OCI-LY7 (cell line): ENCODE results near the gene SERPINA3. TPM values are rescaled to one million over a fixed set of nuclear protein-coding genes. Genes with fewer than 3 reads are reported as not detected.

Source experiments
- BruUV-seq: library from RNA; stranded (reverse); fragments of 400-500 nt; replicated peaks from 2 replicates; lab custom pipeline; 2021; lab: Mats Ljungman, UMichigan
- CTCF ChIA-PET: fragments of 300-600 bp; sonication (Branson Sonifier 250); formaldehyde crosslinking; loops from one replicate; lab custom pipeline; 2022; ENCODE audit warnings: antibody characterized with exemption; ENCODE audit not compliant: unreplicated experiment; lab: Charles Lee
- POLR2A ChIA-PET: fragments of 300-600 bp; sonication (Branson Sonifier 250); formaldehyde crosslinking; loops from one replicate; lab custom pipeline; 2022; ENCODE audit warnings: antibody characterized with exemption; lab: Charles Lee
- DNase-seq: peaks from one replicate; pipeline ENCODE4 v3.0.0-alpha.2; 2015; ENCODE audit warnings: low spot score
- H2AFZ ChIP-seq: fragments of 200-600 bp; sonication (generic), shearing (Covaris generic); 2 replicates; pipeline ENCODE4 v1.6.1; 2014; ENCODE audit warnings: mild to moderate bottlenecking, antibody characterized with exemption, low read length, moderate library complexity
- H3K27ac ChIP-seq: fragments of 200-600 bp; sonication (generic); 2 replicates; pipeline ENCODE4 v1.5.1; 2014; ENCODE audit warnings: mixed run types, low read depth, mild to moderate bottlenecking, moderate library complexity, low read length, inconsistent platforms; ENCODE audit not compliant: poor library complexity, severe bottlenecking
- H3K36me3 ChIP-seq: fragments of 200-600 bp; sonication (generic); 2 replicates; pipeline ENCODE4 v1.6.1; 2014; ENCODE audit warnings: mild to moderate bottlenecking, antibody characterized with exemption, low read length, moderate library complexity, mixed read lengths; ENCODE audit not compliant: insufficient read depth
- H3K4me1 ChIP-seq: fragments of 200-600 bp; sonication (generic); 2 replicates; pipeline ENCODE4 v1.5.1; 2014; ENCODE audit warnings: mild to moderate bottlenecking, low read length; ENCODE audit not compliant: insufficient read depth, poor library complexity, severe bottlenecking
- H3K4me2 ChIP-seq: fragments of 200-600 bp; sonication (generic); 2 replicates; pipeline ENCODE4 v1.6.1; 2014; ENCODE audit warnings: mild to moderate bottlenecking, low read length
- H3K4me3 ChIP-seq: fragments of 200-600 bp; sonication (generic); 2 replicates; pipeline ENCODE4 v1.5.1; 2014; ENCODE audit warnings: mild to moderate bottlenecking, low read depth, low read length; ENCODE audit not compliant: poor library complexity, severe bottlenecking
- H3K79me2 ChIP-seq: fragments of 200-600 bp; sonication (generic); 2 replicates; pipeline ENCODE4 v1.6.1; 2016; ENCODE audit warnings: low read depth, mild to moderate bottlenecking, low read length, moderate library complexity, mixed read lengths; ENCODE audit not compliant: insufficient read depth
- H3K9me2 ChIP-seq: fragments of 200-600 bp; sonication (generic); 2 replicates; pipeline ENCODE4 v1.6.1; 2016; ENCODE audit warnings: mild to moderate bottlenecking, low read length, mixed read lengths; ENCODE audit not compliant: insufficient read depth
- H3K9me3 ChIP-seq: fragments of 200-600 bp; sonication (generic); 2 replicates; pipeline ENCODE4 v1.6.1; 2014; ENCODE audit warnings: mild to moderate bottlenecking, mixed run types, low read length, mixed read lengths
- H4K20me1 ChIP-seq: fragments of 200-600 bp; sonication (generic); 2 replicates; pipeline ENCODE4 v1.6.1; 2014; ENCODE audit warnings: mild to moderate bottlenecking, antibody characterized with exemption, low read length, moderate library complexity, mixed read lengths; ENCODE audit not compliant: insufficient read depth
- EZH2phosphoT487 ChIP-seq: fragments of 200-600 bp; sonication (generic); IDR thresholded peaks from 2 replicates; pipeline ENCODE4 v1.6.1; 2018; ENCODE audit warnings: low read depth, borderline replicate concordance, mild to moderate bottlenecking, mixed run types, antibody characterized with exemption, low read length, moderate library complexity, mixed read lengths
- intact Hi-C: fragments of 100-400 bp; cut with micrococcal nuclease; formaldehyde crosslinking; loops from one replicate; pipeline ENCODE4 v1.10.0; 2022; ENCODE audit not compliant: unreplicated experiment
- total RNA-seq, 2 experiments: library from RNA; depleted of rRNA in 1 of 2; stranded (reverse); fragments of >200 nt in 1 of 2; shearing (Covaris generic) in 1 of 2; gene quantifications; 2 replicates each; pipeline ENCODE4 v1.2.3, GENCODE V29; 2014 to 2022
- TF ChIP-seq, protein P1 (sequence below): fragments of 200-600 bp; sonication (generic); conservative IDR thresholded peaks from 2 replicates; pipeline ENCODE4 v1.5.1; 2014; ENCODE audit warnings: mild to moderate bottlenecking, antibody characterized with exemption, low read length, moderate library complexity, mixed read lengths

The SERPINA3 gene
- total RNA-seq, 2 experiments from 2014 or later, result not detected

DNA sequence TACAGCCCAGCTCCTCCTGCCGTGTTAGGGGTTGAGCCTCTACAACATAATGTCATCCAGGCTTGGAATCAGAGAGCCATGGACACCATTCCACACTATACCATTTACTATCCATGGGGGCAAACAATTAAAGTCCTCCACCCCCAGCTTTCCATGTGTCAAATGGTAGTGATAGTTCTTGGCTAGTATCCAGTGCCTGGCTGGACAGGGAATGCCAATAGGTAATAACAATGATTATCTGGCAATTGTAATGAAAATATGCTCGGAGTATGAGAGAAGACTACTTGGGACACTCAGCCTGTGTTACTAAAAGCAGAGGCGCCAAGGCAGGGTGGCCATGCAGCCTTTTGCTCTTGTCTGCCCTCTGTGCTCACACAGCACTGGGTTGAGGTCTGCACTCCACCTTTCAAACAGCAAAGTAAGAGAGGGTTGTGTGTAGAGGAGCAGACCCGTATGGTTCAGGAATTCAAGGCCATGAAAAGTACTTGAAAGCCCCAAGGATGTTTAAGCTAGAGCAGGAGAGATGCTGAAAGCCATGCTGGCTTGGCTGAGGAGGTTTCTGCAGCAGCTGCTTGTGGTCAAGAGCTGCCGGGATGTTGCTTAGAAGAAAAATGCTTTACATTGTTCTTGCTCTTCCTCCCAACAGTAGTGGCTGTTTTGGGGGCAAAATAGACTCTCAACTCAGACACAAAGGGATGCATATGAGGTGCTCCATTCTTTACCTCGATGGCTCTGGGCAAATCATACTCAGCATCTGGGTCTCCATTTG is 10.6 kb downstream of the SERPINA3 start:
- no peak for TF ChIP-seq EZH2phosphoT487
- TF ChIP-seq, protein P1, sequence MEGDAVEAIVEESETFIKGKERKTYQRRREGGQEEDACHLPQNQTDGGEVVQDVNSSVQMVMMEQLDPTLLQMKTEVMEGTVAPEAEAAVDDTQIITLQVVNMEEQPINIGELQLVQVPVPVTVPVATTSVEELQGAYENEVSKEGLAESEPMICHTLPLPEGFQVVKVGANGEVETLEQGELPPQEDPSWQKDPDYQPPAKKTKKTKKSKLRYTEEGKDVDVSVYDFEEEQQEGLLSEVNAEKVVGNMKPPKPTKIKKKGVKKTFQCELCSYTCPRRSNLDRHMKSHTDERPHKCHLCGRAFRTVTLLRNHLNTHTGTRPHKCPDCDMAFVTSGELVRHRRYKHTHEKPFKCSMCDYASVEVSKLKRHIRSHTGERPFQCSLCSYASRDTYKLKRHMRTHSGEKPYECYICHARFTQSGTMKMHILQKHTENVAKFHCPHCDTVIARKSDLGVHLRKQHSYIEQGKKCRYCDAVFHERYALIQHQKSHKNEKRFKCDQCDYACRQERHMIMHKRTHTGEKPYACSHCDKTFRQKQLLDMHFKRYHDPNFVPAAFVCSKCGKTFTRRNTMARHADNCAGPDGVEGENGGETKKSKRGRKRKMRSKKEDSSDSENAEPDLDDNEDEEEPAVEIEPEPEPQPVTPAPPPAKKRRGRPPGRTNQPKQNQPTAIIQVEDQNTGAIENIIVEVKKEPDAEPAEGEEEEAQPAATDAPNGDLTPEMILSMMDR, result no peak
- no peak overlapping the region for H3K27ac ChIP-seq
- H3K4me3 ChIP-seq, result no peak overlapping the region
- no peaks in the 10 kb centered on the region for H3K9me2 ChIP-seq
- no peaks in the 10 kb centered on the region for H3K79me2 ChIP-seq
- BruUV-seq, result no TSS peak
- intact Hi-C loops, result no loop called here
- no peaks in the 10 kb centered on the region for H4K20me1 ChIP-seq
- H3K4me1 ChIP-seq, result no peaks in the 10 kb centered on the region
- ChIA-PET CTCF (no interaction called here), POLR2A (no interaction called here)
- peaks cover 10% of the 10 kb centered on the region; the same call in 1 of the 2 replicates for H3K9me3 ChIP-seq
- H3K4me2 ChIP-seq, result no peak overlapping the region
- DNase-seq, result no peak
- H2AFZ ChIP-seq, result no peak overlapping the region
- H3K36me3 ChIP-seq, result no peaks in the 10 kb centered on the region

DNA sequence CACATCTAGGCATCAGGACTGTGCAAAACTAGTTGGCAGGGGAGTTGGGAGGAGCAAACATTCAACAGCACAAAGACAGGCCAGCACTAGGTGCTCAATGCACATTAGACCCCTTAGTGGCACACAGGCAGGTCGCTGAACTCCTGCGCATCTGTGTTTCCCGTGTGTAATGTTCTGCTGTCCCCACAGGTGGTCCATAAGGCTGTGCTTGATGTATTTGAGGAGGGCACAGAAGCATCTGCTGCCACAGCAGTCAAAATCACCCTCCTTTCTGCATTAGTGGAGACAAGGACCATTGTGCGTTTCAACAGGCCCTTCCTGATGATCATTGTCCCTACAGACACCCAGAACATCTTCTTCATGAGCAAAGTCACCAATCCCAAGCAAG is 11.2 kb downstream of the SERPINA3 start:
- no peaks in the 10 kb centered on the region for H3K4me1 ChIP-seq
- no peak overlapping the region for H3K4me2 ChIP-seq
- no peak overlapping the region for H2AFZ ChIP-seq
- H3K36me3 ChIP-seq, result no peaks in the 10 kb centered on the region
- H3K9me2 ChIP-seq, result no peaks in the 10 kb centered on the region
- 0 out of 2 replicates have a peak, but pooled peaks cover 5% of the 10 kb centered on the region for H3K9me3 ChIP-seq
- ChIA-PET POLR2A (no interaction called here), CTCF (no interaction called here)
- H3K79me2 ChIP-seq, result no peaks in the 10 kb centered on the region
- TF ChIP-seq, protein P1, result no peak
- no peak for TF ChIP-seq EZH2phosphoT487
- no TSS peak for BruUV-seq
- DNase-seq, result no peak
- H3K27ac ChIP-seq, result no peak overlapping the region
- no peaks in the 10 kb centered on the region for H4K20me1 ChIP-seq
- intact Hi-C loops, result no loop called here
- H3K4me3 ChIP-seq, result no peak overlapping the region

DNA sequence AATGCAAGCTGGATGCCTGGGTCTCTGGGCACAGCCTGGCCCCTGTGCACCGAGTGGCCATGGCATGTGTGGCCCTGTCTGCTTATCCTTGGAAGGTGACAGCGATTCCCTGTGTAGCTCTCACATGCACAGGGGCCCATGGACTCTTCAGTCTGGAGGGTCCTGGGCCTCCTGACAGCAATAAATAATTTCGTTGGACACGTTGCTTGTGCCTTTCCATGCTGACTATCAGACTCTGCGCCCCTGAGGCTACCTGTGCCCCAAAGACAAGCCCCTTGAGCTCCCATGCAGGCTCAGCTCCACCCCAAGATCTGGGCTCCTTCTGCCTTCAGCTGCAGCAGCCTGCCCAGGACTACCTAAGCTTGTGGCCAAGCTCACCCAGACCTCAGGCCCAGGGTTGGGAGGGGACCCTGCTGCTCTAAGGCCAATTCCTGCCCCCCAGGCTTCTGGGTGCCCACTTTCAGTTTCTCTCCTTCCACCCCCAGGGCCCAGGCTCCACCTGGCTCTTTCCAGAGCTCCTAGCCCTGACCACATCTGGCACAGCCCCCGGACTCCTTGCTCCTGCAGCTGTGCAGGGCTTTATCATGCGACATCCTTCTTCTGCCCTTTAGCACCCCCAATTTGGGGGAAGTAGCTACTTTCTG is 11.8 kb downstream of the SERPINA3 start:
- ChIA-PET POLR2A (no interaction called here), CTCF (no interaction called here)
- no peaks in the 10 kb centered on the region for H3K79me2 ChIP-seq
- no peak for DNase-seq
- H3K9me3 ChIP-seq, result 0 out of 2 replicates have a peak, but pooled peaks cover under 1% of the 10 kb centered on the region
- no peaks in the 10 kb centered on the region for H3K36me3 ChIP-seq
- H2AFZ ChIP-seq, result no peak overlapping the region
- BruUV-seq, result no TSS peak
- H3K4me1 ChIP-seq, result no peaks in the 10 kb centered on the region
- no peak overlapping the region for H3K4me2 ChIP-seq
- H3K4me3 ChIP-seq, result no peak overlapping the region
- no peak for TF ChIP-seq EZH2phosphoT487
- TF ChIP-seq, protein P1, result no peak
- intact Hi-C loops, result no loop called here
- H3K27ac ChIP-seq, result no peak overlapping the region
- no peaks in the 10 kb centered on the region for H4K20me1 ChIP-seq
- no peaks in the 10 kb centered on the region for H3K9me2 ChIP-seq
